NCI-H2107 treated with DMSO at 0.1 percent for 48 hours (cell line): ENCODE measurements around the gene CMAS.
"Not testable (repeated sequence)": the region's sequence is repeated elsewhere in the genome, so short reads cannot be mapped to it uniquely, and the experiment has no call there.

Experiments
- DNase-seq: peaks from one replicate; lab custom pipeline; 2025; ENCODE audit not compliant: unreplicated experiment; lab: John Stamatoyannopoulos, UW

The CMAS gene

GRCh38 chr12:22046090-22046967, at the start of gene CMAS:
CMAS (plus strand) TSS chr12:22046218; CDS start chr12:22046304, 86 bp downstream.
- DNase-seq: peak; percentile 47

GRCh38 chr12:21998295-21998694, 47.7 kb upstream of the CMAS start:
- DNase-seq: no peak

GRCh38 chr12:21998782-21999181, 47.2 kb upstream of the CMAS start:
- DNase-seq: no peak

- no peak for DNase-seq
Observed at GRCh38 chr12:22002430-22002829, 43.6 kb upstream of the CMAS start.

GRCh38 chr12:22007794-22008193, 38.2 kb upstream of the CMAS start:
- not testable (repeated sequence) for DNase-seq

GRCh38 chr12:22008196-22008595, 37.8 kb upstream of the CMAS start:
- DNase-seq: no peak

GRCh38 chr12:22014041-22014782, 31.8 kb upstream of the CMAS start:
- no peak for DNase-seq

- no peak for DNase-seq
Observed at GRCh38 chr12:22014783-22015144, 31.3 kb upstream of the CMAS start.

GRCh38 chr12:22016982-22017381, 29.0 kb upstream of the CMAS start:
- no peak for DNase-seq

- no peak for DNase-seq
Observed at GRCh38 chr12:22018860-22019259, 27.2 kb upstream of the CMAS start.

- not testable (repeated sequence) for DNase-seq
Observed at GRCh38 chr12:22023489-22023888, 22.5 kb upstream of the CMAS start.

- no peak for DNase-seq
Observed at GRCh38 chr12:22029491-22029890, 16.5 kb upstream of the CMAS start.

GRCh38 chr12:22029991-22030390, 16.0 kb upstream of the CMAS start:
- DNase-seq: no peak

- DNase-seq: no peak
Observed at GRCh38 chr12:22032732-22033131, 13.3 kb upstream of the CMAS start.

- no peak for DNase-seq
Observed at GRCh38 chr12:22034709-22035506, 11.1 kb upstream of the CMAS start.

GRCh38 chr12:22037947-22038346, 8.1 kb upstream of the CMAS start:
- DNase-seq: no peak

- DNase-seq: no peak
Observed at GRCh38 chr12:22038734-22039133, 7.3 kb upstream of the CMAS start.

- DNase-seq: no peak
Observed at GRCh38 chr12:22039361-22039760, 6.7 kb upstream of the CMAS start.

- DNase-seq: no peak
Observed at GRCh38 chr12:22042976-22043669, 2.9 kb upstream of the CMAS start.

GRCh38 chr12:22043943-22044342, 2.1 kb upstream of the CMAS start:
- DNase-seq: no peak

GRCh38 chr12:22044391-22044790, 1.6 kb upstream of the CMAS start:
- DNase-seq: no peak
